WTC11 (cell line): ENCODE data around the gene ADK. TPM values are rescaled to one million over a fixed set of nuclear protein-coding genes. Genes with fewer than 3 reads are reported as not detected.

ENCODE experiments used
- ATAC-seq: fragments of 200-7000 bp; cut with Tn5 transposase; 2 replicates; pipeline ENCODE4 v1.10.0; 2021; ENCODE audit warnings: mild to moderate bottlenecking, moderate library complexity
- CTCF ChIA-PET: fragments of 300-600 bp; sonication (Branson Sonifier 250); formaldehyde crosslinking; loops from one replicate; lab custom pipeline; 2021; ENCODE audit warnings: antibody characterized with exemption; lab: Charles Lee
- POLR2A ChIA-PET: fragments of 350-600 bp; sonication (Branson Sonifier 250); formaldehyde crosslinking; loops from one replicate; lab custom pipeline; 2021; ENCODE audit warnings: antibody characterized with exemption; lab: Charles Lee
- DNase-seq: peaks from one replicate; pipeline ENCODE4 v3.0.0; 2021; ENCODE audit warnings: low spot score
- H3K27ac Mint-ChIP-seq: 2 replicates; pipeline ENCODE4 v1.8.0; 2021; ENCODE audit warnings: mixed read lengths
- H3K27me3 Mint-ChIP-seq: 2 replicates; pipeline ENCODE4 v1.8.0; 2021; ENCODE audit warnings: low read depth, mild to moderate bottlenecking, moderate library complexity, mixed read lengths
- H3K36me3 Mint-ChIP-seq: 2 replicates; pipeline ENCODE4 v1.8.0; 2021; ENCODE audit warnings: mixed read lengths
- H3K4me1 Mint-ChIP-seq: 2 replicates; pipeline ENCODE4 v1.8.0; 2022; ENCODE audit warnings: mixed read lengths
- H3K4me3 Mint-ChIP-seq: 2 replicates; pipeline ENCODE4 v1.8.0; 2021; ENCODE audit warnings: mild to moderate bottlenecking, moderate library complexity, mixed read lengths
- H3K9me3 Mint-ChIP-seq: 2 replicates; pipeline ENCODE4 v1.8.0; 2021; ENCODE audit warnings: mixed read lengths
- ATF6 ChIP-seq: sonication (generic); formaldehyde crosslinking; IDR thresholded peaks from 2 replicates; pipeline ENCODE4 v1.8.1; 2023; ENCODE audit warnings: mild to moderate bottlenecking, missing genetic modification reagents
- CBFB ChIP-seq: sonication (generic); formaldehyde crosslinking; IDR thresholded peaks from 2 replicates; pipeline ENCODE4 v1.8.1; 2022; ENCODE audit warnings: mild to moderate bottlenecking, low read depth, missing genetic modification reagents
- E2F5 ChIP-seq: sonication (generic); formaldehyde crosslinking; IDR thresholded peaks from 2 replicates; pipeline ENCODE4 v1.8.1; 2022; ENCODE audit warnings: mild to moderate bottlenecking, moderate library complexity, missing genetic modification reagents
- ELF4 ChIP-seq: sonication (generic); formaldehyde crosslinking; IDR thresholded peaks from 2 replicates; pipeline ENCODE4 v1.8.1; 2022; ENCODE audit warnings: low read depth, mild to moderate bottlenecking, moderate library complexity, missing genetic modification reagents
- EMX1 ChIP-seq: fragments of 250-450 bp; sonication (Bioruptor Pico); IDR thresholded peaks from 2 replicates; pipeline ENCODE4 v1.8.0; 2021; ENCODE audit warnings: mild to moderate bottlenecking
- FOXP1 ChIP-seq: sonication (generic); formaldehyde crosslinking; IDR thresholded peaks from 2 replicates; pipeline ENCODE4 v1.8.0; 2022; ENCODE audit warnings: missing genetic modification reagents, mild to moderate bottlenecking, moderate library complexity, borderline replicate concordance
- GRHL2 ChIP-seq: fragments of 250-450 bp; sonication (Bioruptor Pico); IDR thresholded peaks from 2 replicates; pipeline ENCODE4 v1.8.0; 2022; ENCODE audit warnings: mild to moderate bottlenecking, moderate library complexity; ENCODE audit not compliant: insufficient replicate concordance, severe bottlenecking
- HMGA2 ChIP-seq: fragments of 250-450 bp; sonication (Bioruptor Pico); IDR thresholded peaks from 2 replicates; pipeline ENCODE4 v1.4.0; 2021; ENCODE audit warnings: mild to moderate bottlenecking, moderate library complexity
- HMGXB4 ChIP-seq: sonication (generic); formaldehyde crosslinking; IDR thresholded peaks from 2 replicates; pipeline ENCODE4 v1.8.1; 2023; ENCODE audit warnings: mild to moderate bottlenecking, moderate library complexity, missing genetic modification reagents
- MYBL2 ChIP-seq: sonication (generic); formaldehyde crosslinking; IDR thresholded peaks from 2 replicates; pipeline ENCODE4 v1.8.1; 2023; ENCODE audit warnings: mild to moderate bottlenecking, moderate library complexity, missing genetic modification reagents
- OVOL2 ChIP-seq: fragments of 250-450 bp; sonication (Bioruptor Pico); IDR thresholded peaks from 2 replicates; pipeline ENCODE4 v1.9.0; 2021; ENCODE audit warnings: mild to moderate bottlenecking, borderline replicate concordance
- PRDM15 ChIP-seq: sonication (generic); formaldehyde crosslinking; IDR thresholded peaks from 2 replicates; pipeline ENCODE4 v1.8.0; 2022; ENCODE audit warnings: missing genetic modification reagents
- TCF7 ChIP-seq: sonication (generic); formaldehyde crosslinking; IDR thresholded peaks from 2 replicates; pipeline ENCODE4 v1.8.0; 2022; ENCODE audit warnings: mild to moderate bottlenecking, low read depth, missing genetic modification reagents, moderate library complexity
- USF2 ChIP-seq: sonication (generic); formaldehyde crosslinking; IDR thresholded peaks from 2 replicates; pipeline ENCODE4 v1.8.1; 2023; ENCODE audit warnings: mild to moderate bottlenecking, missing genetic modification reagents, moderate library complexity
- ZNF138 ChIP-seq: sonication (generic); formaldehyde crosslinking; conservative IDR thresholded peaks from 2 replicates; pipeline ENCODE4 v1.8.1; 2022; ENCODE audit warnings: mild to moderate bottlenecking, moderate library complexity, missing genetic modification reagents
- ZNF219 ChIP-seq: sonication (generic); formaldehyde crosslinking; IDR thresholded peaks from 2 replicates; pipeline ENCODE4 v1.8.0; 2023; ENCODE audit warnings: missing genetic modification reagents, mild to moderate bottlenecking, borderline replicate concordance
- ZNF396 ChIP-seq: fragments of 250-450 bp; sonication (Bioruptor Pico); IDR thresholded peaks from 2 replicates; pipeline ENCODE4 v1.8.0; 2021; ENCODE audit warnings: mild to moderate bottlenecking, moderate library complexity, borderline replicate concordance
- total RNA-seq: library from RNA; stranded (reverse); gene quantifications from 3 replicates; pipeline ENCODE4 v1.2.3, GENCODE V29; 2021

ADK gene
- total RNA-seq, 1 experiment from 2014 or later, result 32.7 TPM

GRCh38 chr10:74480778-74481177, 329.8 kb downstream of the ADK start:
- H3K9me3 Mint-ChIP-seq, result peaks cover 29% of the 10 kb centered on the region
- CTCF ChIA-PET, result no interaction called here

GRCh38 chr10:74483356-74483755, 332.3 kb downstream of the ADK start:
- TF ChIP-seq HMGA2 (no peak), ATF6 (CRISPR knock-in tag) (no peak), PRDM15 (CRISPR knock-in tag) (no peak), E2F5 (no peak), TCF7 (CRISPR knock-in tag) (no peak), OVOL2 (no peak), ELF4 (no peak), CBFB (CRISPR knock-in tag) (no peak), HMGXB4 (CRISPR knock-in tag) (no peak)
- Mint-ChIP-seq H3K9me3 (peaks cover 28% of the 10 kb centered on the region), H3K27me3 (no peaks in the 10 kb centered on the region), H3K4me1 (no peaks in the 10 kb centered on the region), H3K27ac (no peak overlapping the region), H3K36me3 (peaks cover 18% of the 10 kb centered on the region), H3K4me3 (no peak overlapping the region)
- ATAC-seq (no peak), DNase-seq (no peak)
- ChIA-PET CTCF (no interaction called here), POLR2A (no interaction called here)

More at GRCh38 chr10:74480778-74481177, 329.8 kb downstream of the ADK start:
- DNase-seq (no peak), ATAC-seq (no peak)
- Mint-ChIP-seq H3K4me1 (no peaks in the 10 kb centered on the region), H3K27ac (no peak overlapping the region), H3K27me3 (no peaks in the 10 kb centered on the region), H3K36me3 (peaks cover 18% of the 10 kb centered on the region), H3K4me3 (no peak overlapping the region)
- POLR2A ChIA-PET, result no interaction called here
- TF ChIP-seq ZNF396 (no peak), ZNF138 (CRISPR knock-in tag) (no peak), USF2 (no peak), EMX1 (CRISPR knock-in tag) (no peak), ZNF219 (CRISPR knock-in tag) (no peak), MYBL2 (CRISPR knock-in tag) (no peak), ELF4 (no peak), FOXP1 (CRISPR knock-in tag) (no peak), GRHL2 (no peak)
